ENCODE measurements around the gene GLI3. TPM values are rescaled to one million over a fixed set of nuclear protein-coding genes. Genes with fewer than 3 reads are reported as not detected.

The GLI3 gene
- 17.5 TPM for total RNA-seq

DNA sequence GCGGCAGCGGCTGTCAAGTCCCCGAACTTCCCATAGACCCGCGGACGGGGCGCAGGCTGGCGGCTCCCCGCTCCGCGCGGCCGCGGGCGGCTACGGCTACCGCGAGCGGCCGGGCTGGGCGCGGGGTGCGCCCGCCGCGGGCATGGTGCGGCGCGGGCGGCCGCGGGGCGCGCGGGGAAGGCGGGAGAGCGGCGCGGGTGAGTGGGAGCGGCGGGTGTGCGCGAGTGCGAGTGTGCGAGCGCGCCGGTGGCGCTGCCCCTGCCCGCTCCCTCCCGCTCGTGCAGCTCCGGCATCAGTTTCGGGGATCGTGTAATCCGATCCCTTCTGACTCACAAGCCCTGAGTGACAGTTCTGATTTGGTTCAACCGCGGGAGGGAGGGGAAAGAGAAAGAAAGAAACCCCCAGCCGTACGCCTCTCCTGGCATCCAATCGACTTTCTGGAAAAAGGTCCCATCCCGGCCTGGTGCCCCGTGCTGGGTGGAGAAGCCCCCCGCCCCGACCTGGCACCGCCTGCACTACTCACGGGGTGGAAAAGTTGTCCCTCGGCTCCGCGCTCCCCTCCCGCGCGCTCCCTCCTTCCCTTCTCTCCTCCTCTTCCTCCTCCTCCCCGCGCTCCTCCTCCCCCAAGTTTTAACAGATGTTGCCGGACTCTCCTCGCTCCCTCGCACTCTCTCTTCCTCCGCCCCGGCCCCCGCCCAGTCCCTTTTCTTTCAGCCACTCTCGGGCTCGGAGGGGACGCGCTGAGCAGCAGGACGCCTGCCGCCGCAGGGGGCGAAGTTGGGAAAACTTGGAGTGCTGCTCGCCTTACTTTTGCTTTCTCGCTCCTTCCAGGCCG, at the start of gene GLI3:
Gene GLI3, minus strand, starts transcription at position 234 of the 835 bp plus-strand sequence. CDS start 13,956 bp downstream, outside the sequence.

Small RNAs within 50 kb of the gene (small RNA-seq; reads per million reads assigned to genes)
- gene HMGN2P30 (ENCODE audit: low replicate concordance), result not detected

Measured in metanephros (tissue), 2 donors.